Activated CD8-positive, alpha-beta T cell treated with anti-CD3 and anti-CD28 coated beads for 36 hours (primary cell): ENCODE measurements around the gene UBE2G1. TPM values are rescaled to one million over a fixed set of nuclear protein-coding genes. Genes with fewer than 3 reads are reported as not detected.
A peak's percentile ranks its signal among the peaks of the same experiment; 100 is the strongest.

Experiments used
- ATAC-seq: fragments of 200-7000 bp; cut with Tn5 transposase; one replicate; pipeline ENCODE4 v1.10.0; 2021; ENCODE audit warnings: mild to moderate bottlenecking, moderate library complexity
- CTCF ChIA-PET: fragments of 350-600 bp; sonication (Branson Sonifier 250); formaldehyde crosslinking; loops from one replicate; lab custom pipeline; 2021; ENCODE audit warnings: antibody characterized with exemption; lab: Charles Lee
- POLR2A ChIA-PET: fragments of 350-600 bp; sonication (Branson Sonifier 250); formaldehyde crosslinking; loops from one replicate; lab custom pipeline; 2021; ENCODE audit warnings: antibody characterized with exemption; lab: Charles Lee
- DNase-seq: peaks from one replicate; pipeline ENCODE4 v3.0.0-alpha.2; 2020
- H3K27ac Mint-ChIP-seq: one replicate; pipeline ENCODE4 v1.8.0; 2021; ENCODE audit warnings: mild to moderate bottlenecking, mixed read lengths
- H3K27me3 Mint-ChIP-seq: one replicate; pipeline ENCODE4 v1.8.0; 2021; ENCODE audit warnings: mixed read lengths
- H3K36me3 Mint-ChIP-seq: one replicate; pipeline ENCODE4 v1.8.0; 2021; ENCODE audit warnings: low read depth, mixed read lengths
- H3K4me1 Mint-ChIP-seq: one replicate; pipeline ENCODE4 v1.8.0; 2021; ENCODE audit warnings: low read depth, mixed read lengths
- H3K4me3 Mint-ChIP-seq: one replicate; pipeline ENCODE4 v1.8.0; 2021; ENCODE audit warnings: mild to moderate bottlenecking, moderate library complexity, mixed read lengths
- H3K9me3 Mint-ChIP-seq: one replicate; pipeline ENCODE4 v1.8.0; 2021; ENCODE audit warnings: mixed read lengths
- intact Hi-C: fragments of 100-400 bp; cut with micrococcal nuclease; formaldehyde crosslinking; loops from one replicate; pipeline ENCODE4 v1.10.0; 2022
- total RNA-seq, 2 experiments: library from RNA; stranded (reverse); gene quantifications; one replicate each; pipeline ENCODE4 v1.2.3, GENCODE V29; 2021
- TF ChIP-seq, protein P1 (sequence below): fragments of 200-600 bp; IDR thresholded peaks from one replicate; pipeline ENCODE4 v1.8.0; 2022; ENCODE audit warnings: antibody characterized with exemption, mild to moderate bottlenecking

UBE2G1 gene
- total RNA-seq, 2 experiments from 2014 or later, result 40.2 to 44.0 TPM

GRCh38 chr17:4235372-4236279 lies 130.8 kb downstream of the UBE2G1 start:
- Mint-ChIP-seq H3K27ac (no peak overlapping the region), H3K4me3 (no peak overlapping the region), H3K4me1 (peaks cover 17% of the 10 kb centered on the region), H3K9me3 (no peaks in the 10 kb centered on the region), H3K36me3 (peaks cover 25% of the 10 kb centered on the region), H3K27me3 (no peaks in the 10 kb centered on the region)
- ChIA-PET POLR2A (no interaction called here), CTCF (interaction anchor here (1.0 kb wide), 1 partner anchor 13 kb away, joined by 3 read pairs; no protein-coding TSS in a partner anchor)
- intact Hi-C loops, result no loop called here
- DNase-seq (no peak), ATAC-seq (no peak)
- TF ChIP-seq, protein P1, sequence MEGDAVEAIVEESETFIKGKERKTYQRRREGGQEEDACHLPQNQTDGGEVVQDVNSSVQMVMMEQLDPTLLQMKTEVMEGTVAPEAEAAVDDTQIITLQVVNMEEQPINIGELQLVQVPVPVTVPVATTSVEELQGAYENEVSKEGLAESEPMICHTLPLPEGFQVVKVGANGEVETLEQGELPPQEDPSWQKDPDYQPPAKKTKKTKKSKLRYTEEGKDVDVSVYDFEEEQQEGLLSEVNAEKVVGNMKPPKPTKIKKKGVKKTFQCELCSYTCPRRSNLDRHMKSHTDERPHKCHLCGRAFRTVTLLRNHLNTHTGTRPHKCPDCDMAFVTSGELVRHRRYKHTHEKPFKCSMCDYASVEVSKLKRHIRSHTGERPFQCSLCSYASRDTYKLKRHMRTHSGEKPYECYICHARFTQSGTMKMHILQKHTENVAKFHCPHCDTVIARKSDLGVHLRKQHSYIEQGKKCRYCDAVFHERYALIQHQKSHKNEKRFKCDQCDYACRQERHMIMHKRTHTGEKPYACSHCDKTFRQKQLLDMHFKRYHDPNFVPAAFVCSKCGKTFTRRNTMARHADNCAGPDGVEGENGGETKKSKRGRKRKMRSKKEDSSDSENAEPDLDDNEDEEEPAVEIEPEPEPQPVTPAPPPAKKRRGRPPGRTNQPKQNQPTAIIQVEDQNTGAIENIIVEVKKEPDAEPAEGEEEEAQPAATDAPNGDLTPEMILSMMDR, result no peak

DNA sequence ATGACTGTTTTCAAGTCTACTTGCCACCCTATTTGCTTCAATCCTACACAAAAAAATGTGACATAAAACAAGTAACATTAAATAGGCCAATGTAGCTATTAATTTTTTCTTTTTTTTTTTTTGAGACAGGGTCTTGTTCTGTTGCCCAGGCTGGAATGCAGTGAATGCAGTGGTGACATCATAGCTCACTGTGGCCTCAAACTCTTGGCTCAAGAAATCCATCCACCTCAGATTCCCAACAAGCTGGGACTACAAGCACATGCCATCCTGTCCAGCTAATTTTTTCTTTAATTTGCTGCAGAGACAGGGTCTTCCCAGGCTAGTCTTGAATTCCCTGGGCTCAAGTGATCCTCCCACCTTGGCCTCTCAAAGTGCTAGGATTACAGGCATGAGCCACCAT lies 132.1 kb downstream of the UBE2G1 start:
- ChIA-PET CTCF (interaction anchor here (1.0 to 3.2 kb wide), 3 partner anchors 15 to 186 kb away, joined by 3 to 13 read pairs (median 3); no protein-coding TSS in a partner anchor), POLR2A (interaction anchor here (0.7 kb wide), 1 partner anchor 309 kb away, joined by 5 read pairs; no protein-coding TSS in a partner anchor)
- no peak overlapping the region for H3K4me3 Mint-ChIP-seq
- H3K27me3 Mint-ChIP-seq, result no peaks in the 10 kb centered on the region
- H3K36me3 Mint-ChIP-seq, result peaks cover 20% of the 10 kb centered on the region
- H3K9me3 Mint-ChIP-seq, result no peaks in the 10 kb centered on the region
- H3K4me1 Mint-ChIP-seq, result peaks cover 17% of the 10 kb centered on the region
- ATAC-seq, result no peak
- DNase-seq, result no peak
- TF ChIP-seq, protein P1, result no peak
- H3K27ac Mint-ChIP-seq, result no peak overlapping the region
- intact Hi-C loops, result no loop called here

DNA sequence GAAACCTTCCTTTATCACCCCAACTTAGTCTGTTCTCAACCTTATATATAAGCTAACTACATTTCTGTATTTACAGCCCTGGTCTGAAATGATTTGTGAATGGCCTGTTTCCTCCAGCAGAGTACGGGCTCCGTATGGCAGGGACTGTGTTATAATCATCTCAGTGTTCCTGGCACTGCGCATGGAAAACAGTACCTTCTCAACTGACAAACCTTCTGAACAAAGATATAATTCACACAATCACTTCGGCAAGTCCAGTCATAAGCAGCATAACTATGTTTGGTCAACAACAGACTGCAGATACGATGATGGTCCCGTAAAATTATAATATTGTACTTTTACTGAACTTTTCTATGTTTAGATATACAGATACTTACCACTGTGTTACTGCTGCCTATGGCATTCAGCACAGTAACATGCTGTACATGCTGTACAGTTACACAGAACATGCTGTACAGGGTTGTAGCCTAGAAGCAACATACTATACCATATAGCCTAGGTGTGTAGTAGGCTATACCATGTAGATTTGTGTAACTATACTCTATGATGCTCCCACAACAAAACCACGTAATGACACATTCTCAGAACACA lies 132.7 kb downstream of the UBE2G1 start:
- no peak for ATAC-seq
- Mint-ChIP-seq H3K9me3 (no peaks in the 10 kb centered on the region), H3K4me1 (peaks cover 17% of the 10 kb centered on the region), H3K27me3 (no peaks in the 10 kb centered on the region), H3K27ac (no peak overlapping the region), H3K4me3 (no peak overlapping the region), H3K36me3 (peaks cover 20% of the 10 kb centered on the region)
- intact Hi-C loops, result no loop called here
- TF ChIP-seq, protein P1, result no peak
- no peak for DNase-seq
- POLR2A ChIA-PET, result interaction anchor here (0.5 to 1.3 kb wide), 2 partner anchors 16 to 966 kb away, joined by 3 to 4 read pairs; no protein-coding TSS in a partner anchor
- CTCF ChIA-PET, result interaction anchor here (1.5 to 3.2 kb wide), 2 partner anchors 16 to 18 kb away, joined by 3 to 13 read pairs; no protein-coding TSS in a partner anchor

- ChIA-PET POLR2A (interaction anchor here (0.8 kb wide), 1 partner anchor 36 kb away, joined by 3 read pairs; no protein-coding TSS in a partner anchor), CTCF (interaction anchor here (1.2 to 3.2 kb wide), 4 partner anchors 15 to 176 kb away, joined by 3 to 13 read pairs (median 4); no protein-coding TSS in a partner anchor)
- TF ChIP-seq, protein P1, result no peak
- Mint-ChIP-seq H3K27me3 (no peaks in the 10 kb centered on the region), H3K9me3 (no peaks in the 10 kb centered on the region), H3K36me3 (peaks cover 20% of the 10 kb centered on the region), H3K4me1 (peaks cover 17% of the 10 kb centered on the region), H3K27ac (peak overlapping the region; percentile 75), H3K4me3 (no peak overlapping the region)
- intact Hi-C loops, result no loop called here
- ATAC-seq (peak; percentile 42), DNase-seq (no peak)
These were observed 134.2 kb downstream of the UBE2G1 start for GRCh38 chr17:4232168-4232813.
